Naive thymus-derived CD4-positive, alpha-beta T cell (primary cell): ENCODE data around the gene BTLA. TPM values are rescaled to one million over a fixed set of nuclear protein-coding genes. Genes with fewer than 3 reads are reported as not detected.
A peak's percentile ranks its signal among the peaks of the same experiment; 100 is the strongest.

Experiments used
- ATAC-seq: fragments of 150-1000 bp; cut with Tn5 transposase; 2 replicates; pipeline ENCODE4 v1.10.0; 2021; ENCODE audit warnings: mild to moderate bottlenecking, moderate library complexity
- CTCF ChIA-PET: fragments of 350-600 bp; sonication (Branson Sonifier 250); formaldehyde crosslinking; loops from one replicate; lab custom pipeline; 2021; ENCODE audit warnings: antibody characterized with exemption; lab: Charles Lee
- POLR2A ChIA-PET: fragments of 350-600 bp; sonication (Branson Sonifier 250); formaldehyde crosslinking; loops from one replicate; lab custom pipeline; 2021; ENCODE audit warnings: antibody characterized with exemption, inconsistent platforms; lab: Charles Lee
- DNase-seq, 9 donors: peaks; one replicate each; pipeline versions ENCODE4 v3.0.0 to v3.0.0-alpha.2; 2020 to 2022; ENCODE audit warnings: mixed read lengths in 1 of 9
- H3K27ac ChIP-seq: one replicate; pipeline ENCODE4 v1.7.0; 2013; ENCODE audit warnings: mild to moderate bottlenecking, low read depth, low read length, moderate library complexity
- H3K27me3 ChIP-seq, 2 donors: one replicate each; pipeline ENCODE4 v1.7.0; 2013; ENCODE audit warnings: low read length in 2 of 2, mild to moderate bottlenecking in 2 of 2, moderate library complexity in 2 of 2; ENCODE audit not compliant: control insufficient read depth in 2 of 2, insufficient read depth in 2 of 2
- H3K36me3 ChIP-seq, 3 experiments: 1 replicate in 2 of 3; 2 replicates in 1 of 3; pipeline ENCODE4 v1.7.0; 2013; ENCODE audit warnings: low read length in 3 of 3, mild to moderate bottlenecking in 3 of 3, moderate library complexity in 1 of 3; ENCODE audit not compliant: insufficient read depth in 3 of 3, control insufficient read depth in 2 of 3
- H3K4me1 ChIP-seq, 2 donors: one replicate each; pipeline ENCODE4 v1.7.0; 2013; ENCODE audit warnings: low read length in 2 of 2, mild to moderate bottlenecking in 2 of 2, moderate library complexity in 1 of 2; ENCODE audit not compliant: control insufficient read depth in 2 of 2, insufficient read depth in 2 of 2
- H3K4me3 ChIP-seq: 2 replicates; pipeline ENCODE4 v1.7.0; 2013; ENCODE audit warnings: mild to moderate bottlenecking, low read length
- H3K9me3 ChIP-seq, 3 experiments: 1 replicate in 2 of 3; 2 replicates in 1 of 3; pipeline ENCODE4 v1.7.0; 2013; ENCODE audit warnings: low read length in 3 of 3; ENCODE audit not compliant: control insufficient read depth in 2 of 3
- H3K27ac Mint-ChIP-seq, 9 donors: one replicate each; pipeline ENCODE4 v1.8.0; 2020 to 2022; ENCODE audit warnings: mixed read lengths in 9 of 9, mild to moderate bottlenecking in 8 of 9, moderate library complexity in 5 of 9, inconsistent platforms in 2 of 9
- H3K27me3 Mint-ChIP-seq, 5 donors: one replicate each; pipeline ENCODE4 v1.8.0; 2021 to 2022; ENCODE audit warnings: mixed read lengths in 5 of 5, mild to moderate bottlenecking in 1 of 5
- H3K36me3 Mint-ChIP-seq, 5 donors: one replicate each; pipeline ENCODE4 v1.8.0; 2020 to 2022; ENCODE audit warnings: mixed read lengths in 5 of 5, mild to moderate bottlenecking in 3 of 5, inconsistent platforms in 1 of 5
- H3K4me1 Mint-ChIP-seq, 7 donors: one replicate each; pipeline ENCODE4 v1.8.0; 2020 to 2022; ENCODE audit warnings: mixed read lengths in 7 of 7, mild to moderate bottlenecking in 3 of 7, inconsistent platforms in 1 of 7
- H3K4me3 Mint-ChIP-seq, 10 donors: one replicate each; pipeline ENCODE4 v1.8.0; 2020 to 2022; ENCODE audit warnings: mild to moderate bottlenecking in 10 of 10, mixed read lengths in 10 of 10, moderate library complexity in 6 of 10, inconsistent platforms in 2 of 10
- H3K9me3 Mint-ChIP-seq, 11 donors: one replicate each; pipeline ENCODE4 v1.8.0; 2020 to 2022; ENCODE audit warnings: mixed read lengths in 11 of 11, mild to moderate bottlenecking in 4 of 11, inconsistent platforms in 1 of 11, moderate library complexity in 1 of 11
- intact Hi-C, 2 donors: fragments of 100-400 bp; cut with micrococcal nuclease; formaldehyde crosslinking; loops; one replicate each; pipeline ENCODE4 v1.15.1; 2023
- polyA plus RNA-seq, 2 donors: library from polyadenylated mRNA; unstranded; fragments of 300-500 nt; fragmentation: Illumina TruSeq; gene quantifications; one replicate each; pipeline ENCODE4 v1.2.3, GENCODE V29; 2021
- total RNA-seq, 6 experiments: library from RNA in 5 of 6; stranded (reverse) in 5 of 6; gene quantifications; 1 replicate in 5 of 6; 2 replicates in 1 of 6; pipeline ENCODE4 v1.2.3 and lab custom pipeline; 2021 to 2026

BTLA gene
- total and polyA plus RNA-seq, 7 experiments from 2014 or later = 13.3 to 29.5 (median 18.5) TPM

- Mint-ChIP-seq H3K9me3 (peaks cover 0 to 16% (median 2%) of the 10 kb centered on the region in 11 donors), H3K36me3 (peaks cover 3 to 18% (median 6%) of the 10 kb centered on the region in 5 donors), H3K4me3 (peak overlapping the region in 1 of 10 donors; percentile 27), H3K4me1 (peaks cover 10 to 34% (median 27%) of the 10 kb centered on the region in 7 donors), H3K27ac (peak overlapping the region in 1 of 9 donors; percentile 56), H3K27me3 (no peaks in the 10 kb centered on the region)
- POLR2A ChIA-PET = interaction anchor here (0.6 to 2.1 kb wide), 4 partner anchors 11 to 26 kb away, joined by 3 to 5 read pairs (median 4); no protein-coding TSS in a partner anchor
- no peak for DNase-seq
- Histone ChIP-seq H3K36me3 (no peaks in the 10 kb centered on the region), H3K4me1 (no peaks in the 10 kb centered on the region), H3K27me3 (no peaks in the 10 kb centered on the region), H3K27ac (no peak overlapping the region), H3K9me3 (no peaks in the 10 kb centered on the region), H3K4me3 (no peak overlapping the region)
- CTCF ChIA-PET = interaction anchor here (0.8 kb wide), 1 partner anchor 214 kb away, joined by 3 read pairs; the partner anchor contains the start of gene SLC9C1
- intact Hi-C loops = no loop called here
- no peak for ATAC-seq
Observed at GRCh38 chr3:112508261-112508660, 9.0 kb upstream of the BTLA start.

GRCh38 chr3:112505907-112506306, 6.6 kb upstream of the BTLA start:
- H3K4me3 ChIP-seq = no peak overlapping the region
- ChIA-PET CTCF (no interaction called here), POLR2A (interaction anchor here (1.0 kb wide), 1 partner anchor 173 kb away, joined by 3 read pairs; the partner anchor contains the start of gene CD200)
- DNase-seq = no peak
- no peaks in the 10 kb centered on the region for H3K9me3 ChIP-seq
- no peaks in the 10 kb centered on the region for H3K36me3 ChIP-seq
- ATAC-seq = no peak
- H3K27ac Mint-ChIP-seq = no peak overlapping the region
- H3K4me3 Mint-ChIP-seq = no peak overlapping the region
- H3K9me3 Mint-ChIP-seq = peaks cover 0 to 9% (median 0%) of the 10 kb centered on the region in 11 donors
- H3K4me1 Mint-ChIP-seq = peaks cover 12 to 49% (median 33%) of the 10 kb centered on the region in 7 donors
- no peaks in the 10 kb centered on the region for H3K27me3 ChIP-seq
- no peak overlapping the region for H3K27ac ChIP-seq
- intact Hi-C loops = loop anchor here (1.0 to 2.0 kb wide), 2 partner anchors 8 to 15 kb away; no protein-coding TSS in a partner anchor
- H3K4me1 ChIP-seq = no peaks in the 10 kb centered on the region
- no peaks in the 10 kb centered on the region for H3K27me3 Mint-ChIP-seq
- H3K36me3 Mint-ChIP-seq = peaks cover 0 to 12% (median 0%) of the 10 kb centered on the region in 5 donors

GRCh38 chr3:112504123-112504522, 4.9 kb upstream of the BTLA start:
- Mint-ChIP-seq H3K27ac (peak overlapping the region in 2 of 9 donors; percentile 23 to 34), H3K4me3 (no peak overlapping the region), H3K9me3 (no peaks in the 10 kb centered on the region), H3K36me3 (peaks cover 0 to 3% (median 0%) of the 10 kb centered on the region in 5 donors), H3K27me3 (no peaks in the 10 kb centered on the region), H3K4me1 (peaks cover 23 to 65% (median 48%) of the 10 kb centered on the region in 7 donors)
- DNase-seq (no peak), ATAC-seq (no peak)
- intact Hi-C loops = loop anchor here in 1 of 2 donors (2.0 kb wide), 1 partner anchor 13 kb away; no protein-coding TSS in a partner anchor
- Histone ChIP-seq H3K4me1 (peaks cover 0 to 10% of the 10 kb centered on the region in 2 donors), H3K4me3 (no peak overlapping the region), H3K9me3 (no peaks in the 10 kb centered on the region), H3K27ac (no peak overlapping the region), H3K36me3 (no peaks in the 10 kb centered on the region), H3K27me3 (no peaks in the 10 kb centered on the region)
- ChIA-PET POLR2A (interaction anchor here (0.6 kb wide), 1 partner anchor 185 kb away, joined by 5 read pairs; no protein-coding TSS in a partner anchor), CTCF (no interaction called here)

GRCh38 chr3:112503304-112503972, 4.2 kb upstream of the BTLA start:
- no peaks in the 10 kb centered on the region for H3K9me3 Mint-ChIP-seq
- no peak for ATAC-seq
- H3K36me3 Mint-ChIP-seq = peaks cover 0 to 3% (median 0%) of the 10 kb centered on the region in 5 donors
- H3K27me3 ChIP-seq = no peaks in the 10 kb centered on the region
- H3K4me1 Mint-ChIP-seq = peaks cover 22 to 58% (median 41%) of the 10 kb centered on the region in 7 donors
- H3K27me3 Mint-ChIP-seq = no peaks in the 10 kb centered on the region
- no peaks in the 10 kb centered on the region for H3K9me3 ChIP-seq
- DNase-seq = no peak
- peaks cover 0 to 10% of the 10 kb centered on the region in 2 donors for H3K4me1 ChIP-seq
- no peaks in the 10 kb centered on the region for H3K36me3 ChIP-seq
- intact Hi-C loops = no loop called here
- no peak overlapping the region for H3K27ac Mint-ChIP-seq
- H3K4me3 Mint-ChIP-seq = no peak overlapping the region
- no peak overlapping the region for H3K4me3 ChIP-seq
- ChIA-PET CTCF (no interaction called here), POLR2A (interaction anchor here (0.6 kb wide), 1 partner anchor 184 kb away, joined by 5 read pairs; no protein-coding TSS in a partner anchor)
- no peak overlapping the region for H3K27ac ChIP-seq

GRCh38 chr3:112500621-112501020, 1.3 kb upstream of the BTLA start:
- H3K4me1 Mint-ChIP-seq = peaks cover 26 to 51% (median 43%) of the 10 kb centered on the region in 7 donors
- DNase-seq (no peak), ATAC-seq (no peak)
- intact Hi-C loops = no loop called here
- ChIA-PET POLR2A (interaction anchor here (0.6 to 4.7 kb wide), 4 partner anchors 11 to 74 kb away, joined by 3 to 30 read pairs (median 4); no protein-coding TSS in a partner anchor), CTCF (interaction anchor here (1.5 to 2.0 kb wide), 2 partner anchors 16 to 36 kb away, joined by 3 to 5 read pairs; no protein-coding TSS in a partner anchor)
- H3K9me3 ChIP-seq = no peaks in the 10 kb centered on the region
- no peak overlapping the region for H3K4me3 ChIP-seq
- H3K27me3 Mint-ChIP-seq = no peaks in the 10 kb centered on the region
- peaks cover 5 to 20% of the 10 kb centered on the region in 2 donors for H3K4me1 ChIP-seq
- peak overlapping the region; percentile 20 for H3K27ac ChIP-seq
- peak overlapping the region in 8 of 9 donors; percentile 88 to 99 (median 95) for H3K27ac Mint-ChIP-seq
- peaks cover 0 to 13% (median 6%) of the 10 kb centered on the region in 5 donors for H3K36me3 Mint-ChIP-seq
- peak overlapping the region in 5 of 10 donors; percentile 94 to 100 (median 96) for H3K4me3 Mint-ChIP-seq
- no peaks in the 10 kb centered on the region for H3K27me3 ChIP-seq
- H3K9me3 Mint-ChIP-seq = no peaks in the 10 kb centered on the region
- H3K36me3 ChIP-seq = no peaks in the 10 kb centered on the region

GRCh38 chr3:112497897-112498548, 1.2 kb downstream of the BTLA start:
- H3K36me3 ChIP-seq = no peaks in the 10 kb centered on the region
- Mint-ChIP-seq H3K36me3 (peaks cover 4 to 28% (median 15%) of the 10 kb centered on the region in 5 donors), H3K4me1 (peaks cover 37 to 74% (median 64%) of the 10 kb centered on the region in 7 donors), H3K9me3 (peaks cover 0 to 5% (median 1%) of the 10 kb centered on the region in 11 donors), H3K4me3 (peak overlapping the region; percentile 85 to 100 (median 97)), H3K27me3 (no peaks in the 10 kb centered on the region), H3K27ac (peak overlapping the region; percentile 88 to 99 (median 93))
- peak overlapping the region; percentile 68 for H3K27ac ChIP-seq
- H3K4me1 ChIP-seq = peaks cover 14 to 27% of the 10 kb centered on the region in 2 donors
- ATAC-seq = no peak
- intact Hi-C loops = loop anchor here (1.0 to 10.0 kb wide), 10 partner anchors 8 to 953 kb away; partner anchors contain the start of genes SLC35A5 (in 2 of the 2), CD96 (in 1 of the 2), GTPBP8 (in 1 of the 2) and ZBED2 (in 1 of the 2)
- H3K4me3 ChIP-seq = peak overlapping the region; percentile 80
- ChIA-PET POLR2A (interaction anchor here (0.7 to 4.7 kb wide), 13 partner anchors 8 to 395 kb away, joined by 3 to 30 read pairs (median 3); no protein-coding TSS in a partner anchor), CTCF (interaction anchor here (0.6 to 1.6 kb wide), 8 partner anchors 8 to 387 kb away, joined by 3 to 7 read pairs (median 4); partner anchors contain the start of gene SLC9C1)
- DNase-seq = peak in 1 of 9 donors; percentile 27
- no peaks in the 10 kb centered on the region for H3K27me3 ChIP-seq
- no peaks in the 10 kb centered on the region for H3K9me3 ChIP-seq
